ENCODE measurements around the gene MACROD2.

Gene MACROD2

DNA sequence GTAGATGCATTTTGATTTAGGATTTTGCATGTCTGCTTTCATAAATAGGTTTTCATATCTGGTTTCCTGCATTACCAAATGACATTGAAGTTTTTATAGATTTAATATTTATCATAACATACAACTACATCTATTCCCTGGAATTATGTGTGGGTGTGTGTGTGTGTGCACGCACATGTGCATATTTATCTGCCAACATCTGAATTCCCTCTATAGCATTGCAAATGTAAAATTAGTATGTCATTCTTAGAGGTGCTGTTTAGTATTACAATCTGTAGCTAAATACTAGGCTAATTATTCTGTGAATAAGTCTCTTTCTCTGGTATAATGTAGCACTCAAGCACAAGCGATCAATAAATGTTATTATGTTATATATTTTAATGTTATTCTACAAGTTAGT, 820.0 kb downstream of the MACROD2 start:
- no peak for DNase-seq (ENCODE audit: low read depth)

DNA sequence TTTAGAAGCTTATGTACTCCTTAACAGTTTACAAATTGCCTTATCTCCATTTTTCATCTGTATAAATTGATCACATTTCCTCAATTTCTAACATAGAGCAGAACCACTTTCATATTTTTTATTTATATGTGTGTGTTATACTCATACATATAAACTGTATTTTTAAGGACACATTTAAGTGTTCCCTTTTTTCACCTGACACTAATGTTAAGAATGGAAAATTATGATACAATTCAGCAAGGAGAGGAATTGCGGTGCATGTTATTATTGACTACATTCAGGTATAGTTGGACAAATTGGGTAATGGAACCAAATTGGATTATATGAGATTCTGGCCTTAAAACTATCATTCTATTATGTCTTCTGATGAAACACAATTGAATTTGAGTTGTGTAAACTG, 821.2 kb downstream of the MACROD2 start:
- no peak for DNase-seq (ENCODE audit: low read depth)

DNA sequence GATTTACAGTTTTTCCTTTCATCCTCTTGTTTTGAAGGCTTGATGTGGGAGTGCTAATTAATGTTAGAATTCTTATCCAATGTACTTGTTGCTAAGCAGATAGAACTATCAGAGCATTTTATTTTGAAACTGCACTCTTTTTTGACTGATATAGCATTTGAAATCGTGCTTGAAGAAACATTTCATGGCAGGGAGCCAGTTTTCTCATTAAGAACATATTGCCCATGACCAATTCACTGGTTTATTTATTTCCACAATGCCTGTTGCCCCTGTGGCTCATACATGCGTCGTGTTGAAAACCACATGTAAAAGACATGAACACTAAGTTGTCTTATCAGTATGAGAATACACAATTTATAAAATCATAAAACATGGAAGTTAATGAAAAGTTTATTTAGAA, 821.8 kb downstream of the MACROD2 start:
- DNase-seq (ENCODE audit: low read depth), result no peak

DNA sequence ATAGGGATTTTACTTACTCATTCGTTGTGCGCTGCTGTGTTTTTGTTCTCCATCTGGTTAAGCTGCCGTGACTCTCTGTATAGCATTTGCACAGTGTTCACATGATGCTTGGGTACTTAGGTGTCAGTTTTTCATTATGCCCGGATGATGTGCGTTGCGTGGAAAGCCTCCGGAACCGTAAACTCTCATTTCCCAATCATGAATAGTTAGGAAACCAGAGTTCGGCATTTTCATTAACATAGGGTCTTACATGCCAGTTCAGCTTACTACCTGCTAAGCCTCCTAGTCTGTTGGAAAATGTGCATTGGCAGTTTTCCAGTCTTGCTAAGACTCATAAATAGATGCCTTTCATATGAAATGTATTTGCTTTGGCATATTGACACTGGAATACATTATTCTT, 825.5 kb downstream of the MACROD2 start:
- no peak for DNase-seq (ENCODE audit: low read depth)

DNA sequence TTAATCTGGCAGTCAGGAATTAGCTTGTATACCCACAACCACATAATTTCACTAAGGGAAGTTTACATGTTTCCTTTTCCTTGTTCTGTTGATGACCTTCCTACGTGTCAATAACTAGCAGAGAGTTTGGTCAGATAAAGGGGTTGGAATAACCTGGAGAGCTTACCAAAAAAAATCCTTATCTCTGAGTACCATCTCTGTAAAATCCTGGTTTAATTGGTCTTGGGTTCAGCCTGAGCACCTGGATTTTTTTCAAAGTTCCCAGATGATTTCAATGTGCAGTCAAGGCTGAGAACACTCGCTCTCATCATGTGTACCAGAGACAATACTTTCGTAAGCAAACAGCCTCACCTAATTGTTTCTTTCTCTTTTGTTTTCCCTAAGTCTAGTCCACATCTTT, 825.9 kb downstream of the MACROD2 start:
- DNase-seq (ENCODE audit: low read depth), result no peak

DNA sequence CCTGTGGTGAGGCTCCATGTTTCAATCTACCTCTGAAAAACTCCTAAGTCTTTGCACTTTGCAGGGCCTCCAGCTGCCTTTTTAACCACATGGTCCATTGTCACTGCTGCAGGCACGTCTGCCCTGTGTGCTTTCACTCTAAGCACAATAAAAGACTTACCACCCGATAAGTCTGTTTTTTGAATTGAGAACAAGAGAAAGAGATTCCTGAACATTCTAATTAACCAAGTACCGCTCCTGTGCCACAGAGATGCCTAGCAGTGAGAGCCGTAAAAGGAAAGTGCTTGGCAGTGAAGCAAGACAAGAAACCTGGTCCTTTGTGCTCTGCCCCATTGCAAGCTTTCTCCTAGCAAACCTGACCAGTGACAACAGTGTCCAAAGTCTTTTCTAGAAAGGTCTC, 829.7 kb downstream of the MACROD2 start:
- DNase-seq (ENCODE audit: low read depth), result no peak

DNA sequence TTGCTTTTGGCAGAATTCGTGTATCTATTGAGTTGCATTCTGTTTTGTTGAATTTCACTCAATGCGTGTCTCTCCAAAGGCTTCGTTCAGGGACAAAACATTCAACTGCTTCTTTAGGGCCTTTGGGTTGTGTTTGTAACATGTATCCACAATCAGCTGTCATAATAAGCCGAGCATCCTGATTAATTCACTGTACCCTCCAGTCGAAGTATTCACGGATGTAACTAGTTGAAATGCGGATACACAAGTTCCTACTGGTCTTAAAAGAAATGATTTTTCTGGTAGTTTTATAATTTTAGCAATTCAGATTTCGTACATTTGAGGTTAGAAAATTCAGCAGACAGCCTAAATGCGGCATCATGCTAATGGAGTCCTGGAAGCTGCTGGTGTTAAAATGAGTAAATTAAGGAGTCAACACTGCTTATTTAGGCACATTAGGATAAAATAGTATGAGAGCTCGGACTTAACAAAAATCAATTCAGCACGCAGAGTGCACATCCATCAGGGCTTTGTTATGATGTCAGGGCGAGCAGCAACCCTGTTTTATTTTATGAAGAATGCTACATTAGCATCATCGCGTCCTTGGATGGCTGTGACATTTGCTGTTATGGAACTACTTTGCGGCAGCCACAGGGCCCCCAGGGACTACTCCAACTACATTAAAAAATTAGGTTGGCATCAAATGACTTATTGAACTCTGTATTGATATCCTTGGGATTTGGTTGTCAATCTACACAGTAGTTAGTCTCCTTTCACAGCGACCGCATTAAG, 831.4 kb downstream of the MACROD2 start:
- DNase-seq (ENCODE audit: low read depth), result no peak

DNA sequence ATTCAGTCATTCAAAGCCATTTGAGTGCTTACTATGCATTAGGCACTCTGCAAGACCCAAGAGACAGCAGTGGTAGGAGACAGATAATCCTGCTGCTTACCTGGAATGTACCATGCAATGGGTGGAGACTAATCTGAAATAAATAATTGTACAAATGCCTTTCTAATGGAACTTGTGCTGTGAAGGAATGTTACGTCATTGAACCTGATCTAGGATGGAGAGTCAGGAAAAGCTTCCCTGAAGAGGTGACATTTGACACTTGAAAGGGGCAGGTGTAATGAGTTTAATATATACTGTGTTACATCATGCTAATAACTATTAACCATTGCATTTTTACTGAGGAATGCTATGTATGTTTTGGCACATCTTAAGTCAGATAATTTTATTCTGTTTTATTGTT, 833.1 kb downstream of the MACROD2 start:
- DNase-seq (ENCODE audit: low read depth), result no peak

DNA sequence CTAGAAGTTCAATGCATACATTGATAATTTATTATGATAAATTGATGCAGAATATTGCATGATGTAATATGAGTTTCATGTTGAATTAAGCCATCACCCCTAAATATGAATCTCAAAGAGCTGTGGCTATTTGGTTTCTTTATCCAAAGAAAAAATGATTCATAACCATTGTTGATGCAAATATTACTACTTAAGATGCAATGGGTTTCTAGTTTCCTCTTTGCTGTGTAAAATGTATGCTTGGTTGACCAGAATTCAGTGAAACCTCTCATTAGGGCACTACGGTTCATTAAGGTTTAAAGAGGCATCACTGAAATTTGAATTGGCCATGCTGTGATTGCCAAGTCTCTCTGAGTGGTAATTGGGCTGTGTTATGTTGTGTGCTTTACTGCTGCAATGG, 834.6 kb downstream of the MACROD2 start:
- DNase-seq (ENCODE audit: low read depth), result no peak

DNA sequence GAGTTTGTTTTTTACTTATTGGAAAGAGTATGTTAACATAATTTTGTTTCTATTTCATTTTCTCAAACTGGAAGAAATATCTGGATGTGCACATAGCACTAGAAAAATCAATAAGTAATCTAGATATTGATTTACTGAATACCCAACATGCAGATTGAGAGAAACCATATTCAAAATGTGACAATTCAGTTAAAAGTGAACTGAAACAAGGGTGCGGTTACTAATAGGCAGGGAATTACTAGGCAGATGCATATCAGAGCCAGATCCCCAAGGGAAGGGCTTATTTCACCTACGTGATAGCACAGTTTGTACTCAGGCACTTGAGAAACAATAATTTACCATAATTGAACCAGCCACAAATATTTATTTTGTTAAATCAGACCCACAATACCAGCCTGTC, 835.1 kb downstream of the MACROD2 start:
- DNase-seq (ENCODE audit: low read depth), result no peak

DNA sequence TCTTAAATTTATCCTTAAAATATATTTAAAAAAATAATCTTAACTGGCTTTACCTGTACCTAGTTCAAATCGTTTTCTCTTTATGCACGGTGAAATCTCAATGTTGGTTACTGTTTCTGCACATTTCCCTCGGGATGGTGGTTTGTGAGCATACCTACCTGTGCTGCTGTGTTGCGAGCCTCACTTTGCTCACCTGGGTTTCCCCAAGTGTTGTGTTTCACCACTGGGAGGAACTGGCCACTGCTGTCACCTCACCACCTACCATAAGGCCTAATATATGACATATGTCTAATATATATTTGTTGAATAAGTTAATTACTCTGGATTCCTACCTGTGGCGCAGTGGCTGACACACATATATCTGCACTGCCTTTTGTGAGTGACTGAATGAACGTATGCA, 835.6 kb downstream of the MACROD2 start:
- no peak for DNase-seq (ENCODE audit: low read depth)

DNA sequence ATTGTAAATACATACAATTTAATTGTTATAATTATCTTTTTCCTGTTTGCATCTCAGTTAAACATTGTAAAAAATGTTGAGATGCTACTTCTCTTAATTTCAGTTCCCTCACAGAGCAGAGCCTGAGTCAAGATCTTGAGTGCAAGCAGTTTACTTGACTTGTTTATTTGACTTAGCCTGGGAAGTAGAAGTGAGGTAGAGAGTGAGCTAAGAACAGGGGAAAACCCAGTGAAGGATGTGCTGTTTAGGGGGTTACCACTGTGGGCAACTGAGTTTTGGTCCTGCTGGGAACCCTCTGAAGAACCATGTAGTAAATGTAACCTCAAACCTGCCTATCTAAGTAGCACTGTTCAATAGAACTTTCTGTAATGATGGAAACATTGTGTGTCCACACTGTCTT, 837.3 kb downstream of the MACROD2 start:
- no peak for DNase-seq (ENCODE audit: low read depth)

DNA sequence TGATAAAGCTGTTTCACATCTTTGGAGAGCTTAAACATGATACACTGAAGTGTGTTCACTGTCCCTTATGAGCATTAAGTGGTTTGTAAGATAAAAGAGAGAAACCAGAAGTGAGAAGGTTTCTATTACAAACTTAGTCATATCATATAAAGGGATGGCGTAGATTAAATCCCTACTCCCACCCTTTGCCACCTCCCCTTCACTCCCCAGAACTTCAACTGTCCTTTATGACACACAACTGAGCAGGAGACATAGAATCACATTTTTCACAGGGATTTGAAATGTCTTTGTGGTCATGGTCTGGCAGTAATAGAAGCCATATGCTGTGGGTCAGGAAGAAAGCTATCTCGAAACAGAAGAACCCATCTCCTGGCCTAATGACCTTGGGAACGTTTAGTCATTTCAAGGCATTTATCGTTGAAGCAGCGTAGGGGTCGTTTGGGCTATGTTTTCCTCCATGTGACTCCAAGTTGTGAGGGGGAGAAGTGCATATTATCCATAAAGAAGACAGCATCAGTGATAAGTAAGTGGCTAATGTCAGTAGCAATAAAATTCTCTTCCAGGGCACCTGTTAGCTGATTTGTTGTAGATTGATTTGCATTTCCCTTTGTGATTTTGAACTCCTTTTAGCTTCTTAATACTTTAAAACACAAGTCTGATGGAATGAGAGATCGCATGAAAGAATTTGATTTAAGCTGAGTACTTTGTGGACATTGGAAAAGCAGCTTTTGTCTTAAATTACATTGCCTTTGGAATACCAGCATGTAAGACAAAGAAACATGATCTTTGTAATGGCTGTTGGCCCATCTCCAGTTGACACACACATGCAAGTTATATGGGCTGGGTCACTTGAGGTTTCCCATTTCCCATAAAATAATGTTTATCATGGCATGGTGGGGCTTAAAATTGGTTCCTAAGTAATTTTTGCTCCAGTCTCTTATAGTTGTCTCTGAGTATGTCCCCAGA, 843.6 kb downstream of the MACROD2 start:
- DNase-seq (ENCODE audit: low read depth), result no peak

DNA sequence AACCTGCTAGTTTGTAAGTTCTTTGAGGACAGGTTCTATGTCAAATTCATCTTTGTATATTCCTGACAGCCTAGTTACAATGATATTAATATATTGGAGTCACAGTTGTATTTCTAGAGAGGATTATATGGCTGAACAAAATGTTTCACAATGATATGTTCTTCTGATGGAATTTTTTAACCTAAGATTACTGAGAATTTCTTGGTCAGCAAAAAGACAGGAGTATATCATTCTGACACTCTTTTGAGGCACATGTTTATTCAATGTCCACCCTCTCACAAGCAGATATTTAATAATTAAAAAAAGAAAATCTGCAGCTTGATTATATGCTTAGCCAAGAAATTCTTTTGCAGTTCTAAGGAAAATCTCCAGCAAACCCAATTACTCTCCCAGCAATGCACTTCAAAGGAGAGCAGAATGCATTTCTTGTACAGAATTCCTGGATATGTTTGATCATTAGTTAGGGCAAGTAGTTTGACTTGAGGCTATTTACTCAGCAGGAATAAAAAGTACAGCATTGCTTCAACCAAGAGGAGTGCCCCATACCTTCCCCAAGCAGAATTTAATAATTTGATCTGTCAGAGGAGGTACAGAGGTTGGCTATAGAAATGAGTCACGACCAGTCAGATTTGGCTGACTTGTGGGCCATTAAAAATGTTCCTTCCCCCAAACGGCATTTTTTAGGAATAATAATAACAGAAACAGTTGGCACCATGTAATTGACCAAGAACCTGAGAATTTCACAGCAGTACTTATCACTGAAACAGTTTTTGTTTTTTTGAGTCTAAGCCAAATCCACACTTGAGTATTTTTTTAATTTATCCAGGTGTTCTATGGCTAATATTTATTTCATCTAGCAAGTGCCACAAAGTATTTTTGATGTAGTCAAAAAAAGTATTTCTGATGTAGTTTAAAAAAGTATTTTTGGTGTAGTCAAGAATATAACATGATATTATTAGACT, 850.2 kb downstream of the MACROD2 start:
- no peak for DNase-seq (ENCODE audit: low read depth)

DNA sequence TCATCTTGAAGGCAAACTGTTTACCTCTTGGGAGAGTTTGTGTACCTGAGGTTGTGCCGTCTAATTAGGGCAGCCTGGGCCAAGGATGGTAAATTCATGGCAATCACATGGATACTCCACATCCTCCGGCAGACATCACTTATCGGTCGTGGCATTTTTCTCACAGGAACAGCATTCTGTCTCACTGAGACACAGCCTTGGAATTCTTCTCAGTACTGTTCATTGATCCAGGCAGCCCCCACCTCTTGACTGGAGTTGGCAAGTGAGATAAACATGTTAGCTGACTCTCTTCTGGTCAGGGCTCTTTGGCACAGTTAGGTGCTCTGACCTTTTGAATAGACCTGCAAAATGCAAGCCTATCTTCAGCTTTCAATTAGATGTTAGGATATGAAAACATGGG, 853.5 kb downstream of the MACROD2 start:
- DNase-seq (ENCODE audit: low read depth), result no peak

DNA sequence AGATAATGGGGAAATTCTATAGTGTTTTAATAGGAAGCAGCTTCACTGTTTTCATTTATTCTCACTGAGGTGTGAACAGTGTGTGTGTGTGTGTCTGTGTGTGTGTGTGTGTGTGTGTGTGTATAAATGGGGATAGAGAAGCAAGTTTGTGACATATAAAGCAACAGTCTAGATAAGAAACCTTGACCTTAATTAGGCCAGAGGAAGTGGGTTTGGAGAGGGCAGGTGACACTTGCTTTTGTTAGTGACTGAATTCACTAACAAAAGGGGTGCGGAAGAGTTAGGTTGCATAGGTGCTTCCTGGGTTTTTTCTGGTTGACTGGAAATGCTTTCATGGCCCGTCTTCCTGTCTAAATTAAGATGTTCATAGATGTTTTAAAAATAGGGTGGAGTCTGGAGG, 857.8 kb downstream of the MACROD2 start:
- DNase-seq (ENCODE audit: low read depth), result no peak

DNA sequence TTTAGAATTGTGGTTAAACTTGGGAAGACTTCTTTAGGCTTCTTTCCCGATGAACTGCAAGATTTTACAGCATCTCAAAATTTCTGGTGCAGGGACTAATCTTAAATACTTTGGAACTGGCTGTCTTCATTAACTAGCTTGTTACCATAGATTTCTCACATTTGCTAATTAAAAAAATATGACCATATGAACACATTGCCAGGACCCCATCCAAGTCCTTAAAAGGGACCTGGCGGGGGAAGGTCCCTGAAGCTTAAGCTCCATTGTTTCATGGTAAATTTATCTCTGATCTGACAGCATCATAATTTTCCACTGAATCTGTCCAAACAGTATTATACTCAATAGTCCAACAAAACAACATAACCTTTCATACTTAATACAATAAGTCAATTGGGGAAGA, 859.9 kb downstream of the MACROD2 start:
- no peak for DNase-seq (ENCODE audit: low read depth)

DNA sequence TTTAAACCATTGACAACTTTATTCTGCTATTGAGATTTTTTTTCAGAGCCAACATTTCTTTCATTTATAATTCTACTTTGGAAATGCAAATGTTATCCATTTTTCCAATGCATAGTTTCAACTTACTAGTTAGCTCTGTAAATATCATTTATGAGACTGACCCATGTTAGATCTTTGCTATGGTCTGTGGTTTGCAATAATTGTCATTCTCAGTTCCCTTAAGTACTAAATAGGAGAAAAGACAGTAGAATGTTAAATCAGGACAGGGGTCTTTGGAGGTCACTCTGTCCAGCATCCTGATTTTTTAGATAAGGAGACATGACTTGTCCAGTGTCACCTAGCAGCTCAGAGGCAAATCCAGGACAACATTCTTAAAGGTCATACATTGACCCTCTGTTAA, 864.3 kb downstream of the MACROD2 start:
- no peak for DNase-seq (ENCODE audit: low read depth)

DNA sequence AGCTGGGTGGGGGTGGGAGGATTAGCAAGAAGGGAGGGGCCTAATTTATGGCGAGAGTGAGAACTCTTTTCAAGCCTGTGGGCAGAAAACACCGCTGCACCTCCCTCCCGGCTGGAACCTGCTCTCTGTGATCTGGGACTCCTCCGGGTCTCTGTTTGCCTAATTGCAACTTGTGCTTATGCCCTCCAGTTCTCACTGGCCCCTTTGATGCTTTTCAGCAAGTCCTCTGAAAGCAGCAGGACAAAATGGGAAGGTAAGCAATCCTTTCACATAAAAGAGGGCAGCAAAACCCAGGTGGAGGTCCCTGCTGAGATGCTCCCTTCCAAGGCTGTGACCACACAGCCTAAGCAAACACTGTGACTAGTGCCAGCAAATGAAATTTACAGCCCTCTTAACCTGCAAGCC, 865.1 kb downstream of the MACROD2 start:
- no peak for DNase-seq (ENCODE audit: low read depth)

DNA sequence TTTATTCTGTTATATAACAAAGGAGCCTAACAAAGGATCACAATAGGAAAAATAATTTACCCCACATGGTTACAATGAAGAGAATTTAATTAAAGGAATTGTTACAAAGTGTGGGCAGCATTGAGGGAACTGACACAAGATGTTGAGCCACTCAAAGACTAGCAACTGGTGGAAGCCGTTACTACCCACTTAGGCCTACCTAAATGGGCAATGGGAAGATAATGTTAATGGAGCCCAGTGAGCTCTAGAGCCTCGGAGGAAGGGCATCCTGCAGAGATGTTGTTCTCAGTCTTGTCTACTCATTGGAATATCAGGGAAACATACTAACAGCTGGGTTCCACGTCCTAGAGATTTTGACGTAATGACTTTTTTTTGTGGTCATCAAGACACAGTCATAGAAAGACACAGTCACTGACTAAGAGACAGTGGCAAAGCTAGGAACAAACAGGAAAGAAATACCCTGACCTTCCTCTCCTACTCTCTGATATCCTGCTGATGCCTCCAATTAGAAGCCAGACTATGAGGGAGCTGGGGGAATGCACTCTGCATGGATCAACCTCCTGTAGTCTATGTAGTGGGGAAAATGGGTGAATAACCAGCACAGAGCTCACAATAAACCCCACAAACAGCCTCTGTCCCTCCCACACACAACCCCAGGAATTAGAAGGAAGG, 865.8 kb downstream of the MACROD2 start:
- no peak for DNase-seq (ENCODE audit: low read depth)

DNA sequence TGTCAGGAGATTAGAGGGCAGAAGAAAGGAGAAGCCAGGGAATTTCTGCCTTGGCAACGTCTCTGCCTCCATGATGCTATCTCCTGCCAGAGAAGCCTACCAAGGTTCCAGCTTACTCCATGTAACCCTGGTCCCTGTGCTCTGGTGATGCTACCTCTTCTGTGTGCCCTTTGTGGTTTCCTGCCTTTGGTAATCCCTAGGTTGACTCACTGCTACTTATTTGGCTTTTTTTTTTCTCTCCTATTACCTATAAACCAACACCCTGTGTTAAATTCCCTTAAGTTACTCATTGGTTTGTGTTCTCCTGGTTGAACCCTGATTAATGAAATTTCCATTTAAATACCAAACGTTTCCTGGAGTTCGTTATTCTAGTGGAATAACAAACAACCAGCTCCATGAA, 869.9 kb downstream of the MACROD2 start:
- no peak for DNase-seq (ENCODE audit: low read depth)

DNA sequence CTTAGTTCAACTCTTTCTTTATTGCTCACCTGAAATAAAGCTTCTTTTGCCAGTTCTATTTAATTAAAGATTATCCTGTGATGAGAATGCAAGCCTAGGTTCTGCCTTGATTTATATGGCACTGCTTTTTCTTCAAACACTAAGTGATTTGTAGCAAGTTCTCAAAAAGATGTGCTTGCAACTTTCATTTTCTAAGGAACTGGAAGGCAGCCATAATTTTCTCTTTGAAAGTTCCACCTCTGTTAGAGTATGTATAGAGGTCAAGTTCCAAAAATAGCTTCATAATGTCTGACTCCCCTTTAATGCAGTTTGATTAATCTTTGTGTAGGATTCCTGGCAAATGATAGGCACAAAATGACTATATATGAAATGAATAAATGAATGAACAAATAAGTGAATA, 870.4 kb downstream of the MACROD2 start:
- DNase-seq (ENCODE audit: low read depth), result no peak

Measured in stimulated activated CD8-positive, alpha-beta memory T cell treated with anti-CD3 and anti-CD28 coated beads, Interleukin-15, amount 100 ng/mL, for 24 hours (primary cell).